ENCODE data around the gene OR52H1. TPM values are rescaled to one million over a fixed set of nuclear protein-coding genes. Genes with fewer than 3 reads are reported as not detected.
"Not testable (repeated sequence)": the region's sequence is repeated elsewhere in the genome, so short reads cannot be mapped to it uniquely, and the experiment has no call there.

The OR52H1 gene
- total RNA-seq, 1 donor from 2014 or later = not detected

GRCh38 chr11:5591613-5592012 lies 43.3 kb upstream of the OR52H1 start:
- Mint-ChIP-seq H3K36me3 (ENCODE audit: low read depth) (no peaks in the 10 kb centered on the region), H3K9me3 (ENCODE audit: low read depth) (no peaks in the 10 kb centered on the region), H3K27me3 (ENCODE audit: low read depth) (no peaks in the 10 kb centered on the region), H3K27ac (ENCODE audit: unreplicated experiment) (no peak overlapping the region), H3K4me3 (ENCODE audit: unreplicated experiment) (no peak overlapping the region), H3K4me1 (ENCODE audit: low read depth) (peaks cover 21% of the 10 kb centered on the region)
- no peak for TF ChIP-seq CTCF (IDR thresholded peaks at IDR 0.05)
- DNase-seq (ENCODE audit: low spot score) = no peak

GRCh38 chr11:5589906-5590305 lies 41.6 kb upstream of the OR52H1 start:
- H3K4me1 Mint-ChIP-seq (ENCODE audit: low read depth) = peaks cover 13% of the 10 kb centered on the region
- not testable (repeated sequence) for H3K27me3 Mint-ChIP-seq (ENCODE audit: low read depth); H3K27ac Mint-ChIP-seq (ENCODE audit: unreplicated experiment); H3K4me3 Mint-ChIP-seq (ENCODE audit: unreplicated experiment); DNase-seq (ENCODE audit: low spot score); H3K9me3 Mint-ChIP-seq (ENCODE audit: low read depth); H3K36me3 Mint-ChIP-seq (ENCODE audit: low read depth)

- not testable (repeated sequence) for H3K27me3 Mint-ChIP-seq (ENCODE audit: low read depth); H3K27ac Mint-ChIP-seq (ENCODE audit: unreplicated experiment); H3K4me3 Mint-ChIP-seq (ENCODE audit: unreplicated experiment); DNase-seq (ENCODE audit: low spot score); H3K9me3 Mint-ChIP-seq (ENCODE audit: low read depth); H3K36me3 Mint-ChIP-seq (ENCODE audit: low read depth); H3K4me1 Mint-ChIP-seq (ENCODE audit: low read depth)
Measured at GRCh38 chr11:5584458-5584857, 36.1 kb upstream of the OR52H1 start.

GRCh38 chr11:5581014-5581413 lies 32.7 kb upstream of the OR52H1 start:
- Mint-ChIP-seq H3K27ac (ENCODE audit: unreplicated experiment) (no peak overlapping the region), H3K36me3 (ENCODE audit: low read depth) (no peaks in the 10 kb centered on the region), H3K4me1 (ENCODE audit: low read depth) (no peaks in the 10 kb centered on the region), H3K27me3 (ENCODE audit: low read depth) (peaks cover 2% of the 10 kb centered on the region), H3K9me3 (ENCODE audit: low read depth) (peaks cover 5% of the 10 kb centered on the region), H3K4me3 (ENCODE audit: unreplicated experiment) (no peak overlapping the region)
- TF ChIP-seq CTCF (IDR thresholded peaks at IDR 0.05) = no peak
- no peak for DNase-seq (ENCODE audit: low spot score)

- Mint-ChIP-seq H3K36me3 (ENCODE audit: low read depth) (no peaks in the 10 kb centered on the region), H3K4me1 (ENCODE audit: low read depth) (no peaks in the 10 kb centered on the region), H3K9me3 (ENCODE audit: low read depth) (peaks cover 5% of the 10 kb centered on the region), H3K27me3 (ENCODE audit: low read depth) (peaks cover 2% of the 10 kb centered on the region), H3K4me3 (ENCODE audit: unreplicated experiment) (no peak within 1 kb of the TSS), H3K27ac (ENCODE audit: unreplicated experiment) (no peak within 1 kb of the TSS)
- DNase-seq (ENCODE audit: low spot score) = no peak
- TF ChIP-seq CTCF (IDR thresholded peaks at IDR 0.05) = no peak
Measured at GRCh38 chr11:5580577-5580976, 32.2 kb upstream of the OR52H1 start, which contains the start of gene OR52B6. TSS of gene OR52B6 (plus strand) at chr11:5580877. CDS start at chr11:5580877, 0 bp downstream.

- Mint-ChIP-seq H3K9me3 (ENCODE audit: low read depth) (no peaks in the 10 kb centered on the region), H3K4me3 (ENCODE audit: unreplicated experiment) (no peak overlapping the region), H3K4me1 (ENCODE audit: low read depth) (no peaks in the 10 kb centered on the region), H3K27me3 (ENCODE audit: low read depth) (peaks cover 2% of the 10 kb centered on the region), H3K36me3 (ENCODE audit: low read depth) (no peaks in the 10 kb centered on the region), H3K27ac (ENCODE audit: unreplicated experiment) (no peak overlapping the region)
- no peak for TF ChIP-seq CTCF (IDR thresholded peaks at IDR 0.05)
- no peak for DNase-seq (ENCODE audit: low spot score)
Measured at GRCh38 chr11:5577101-5577500, 28.8 kb upstream of the OR52H1 start.

All from chondrocyte (in vitro differentiated cells).